ENCODE results near the gene S100A8.

The S100A8 gene

DNA sequence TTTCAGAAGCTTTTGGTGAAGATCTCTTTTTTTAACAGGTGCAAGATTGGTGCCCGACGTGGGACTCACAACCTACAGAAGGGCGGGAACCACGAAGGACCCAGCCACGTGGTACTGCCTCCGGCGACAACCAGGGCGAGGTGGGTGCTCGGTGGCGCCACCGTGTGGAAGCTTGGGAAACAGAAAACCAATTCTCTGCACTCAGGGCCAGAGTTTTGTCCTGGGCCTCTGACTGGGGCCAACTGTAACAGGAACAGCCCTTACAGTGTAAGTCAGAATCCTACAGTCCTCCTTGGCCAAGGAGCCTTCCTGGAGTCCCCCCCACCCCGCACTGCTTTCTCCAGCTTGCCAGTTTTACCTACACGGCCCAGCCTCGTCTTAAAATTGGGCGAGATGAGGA lies 13.9 kb upstream of the S100A8 start:
- H3K27me3 ChIP-seq (replicated peaks; ENCODE audit: control insufficient read depth, insufficient read depth, low read length) = 0 out of 2 replicates have a peak, but pooled peaks cover 1% of the 10 kb centered on the region

GRCh38 chr1:153404086-153404635 lies 13.3 kb upstream of the S100A8 start:
- Histone ChIP-seq H3K4me3 (replicated peaks; ENCODE audit: low read depth, low read length) (no peak overlapping the region), H3K36me3 (ENCODE audit: control insufficient read depth, insufficient read depth, low read length) (no peaks in the 10 kb centered on the region), H3K27me3 (replicated peaks; ENCODE audit: control insufficient read depth, insufficient read depth, low read length) (0 out of 2 replicates have a peak, but pooled peaks cover 1% of the 10 kb centered on the region)
- TF ChIP-seq, protein P1, sequence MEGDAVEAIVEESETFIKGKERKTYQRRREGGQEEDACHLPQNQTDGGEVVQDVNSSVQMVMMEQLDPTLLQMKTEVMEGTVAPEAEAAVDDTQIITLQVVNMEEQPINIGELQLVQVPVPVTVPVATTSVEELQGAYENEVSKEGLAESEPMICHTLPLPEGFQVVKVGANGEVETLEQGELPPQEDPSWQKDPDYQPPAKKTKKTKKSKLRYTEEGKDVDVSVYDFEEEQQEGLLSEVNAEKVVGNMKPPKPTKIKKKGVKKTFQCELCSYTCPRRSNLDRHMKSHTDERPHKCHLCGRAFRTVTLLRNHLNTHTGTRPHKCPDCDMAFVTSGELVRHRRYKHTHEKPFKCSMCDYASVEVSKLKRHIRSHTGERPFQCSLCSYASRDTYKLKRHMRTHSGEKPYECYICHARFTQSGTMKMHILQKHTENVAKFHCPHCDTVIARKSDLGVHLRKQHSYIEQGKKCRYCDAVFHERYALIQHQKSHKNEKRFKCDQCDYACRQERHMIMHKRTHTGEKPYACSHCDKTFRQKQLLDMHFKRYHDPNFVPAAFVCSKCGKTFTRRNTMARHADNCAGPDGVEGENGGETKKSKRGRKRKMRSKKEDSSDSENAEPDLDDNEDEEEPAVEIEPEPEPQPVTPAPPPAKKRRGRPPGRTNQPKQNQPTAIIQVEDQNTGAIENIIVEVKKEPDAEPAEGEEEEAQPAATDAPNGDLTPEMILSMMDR (IDR thresholded peaks at IDR 0.05; ENCODE audit: insufficient read depth, low read length, poor library complexity, severe bottlenecking) = no peak
- DNase-seq (ENCODE audit: extremely low read depth, insufficient read length) = no peak

More for the DNA sequence above, 13.9 kb upstream of the S100A8 start:
- DNase-seq (ENCODE audit: extremely low read depth, insufficient read length) = peak; percentile 34
- no peak overlapping the region for H3K4me3 ChIP-seq (replicated peaks; ENCODE audit: low read depth, low read length)
- TF ChIP-seq, protein P1 (IDR thresholded peaks at IDR 0.05; ENCODE audit: insufficient read depth, low read length, poor library complexity, severe bottlenecking) = peak; percentile 62
- H3K36me3 ChIP-seq (ENCODE audit: control insufficient read depth, insufficient read depth, low read length) = no peaks in the 10 kb centered on the region

DNA sequence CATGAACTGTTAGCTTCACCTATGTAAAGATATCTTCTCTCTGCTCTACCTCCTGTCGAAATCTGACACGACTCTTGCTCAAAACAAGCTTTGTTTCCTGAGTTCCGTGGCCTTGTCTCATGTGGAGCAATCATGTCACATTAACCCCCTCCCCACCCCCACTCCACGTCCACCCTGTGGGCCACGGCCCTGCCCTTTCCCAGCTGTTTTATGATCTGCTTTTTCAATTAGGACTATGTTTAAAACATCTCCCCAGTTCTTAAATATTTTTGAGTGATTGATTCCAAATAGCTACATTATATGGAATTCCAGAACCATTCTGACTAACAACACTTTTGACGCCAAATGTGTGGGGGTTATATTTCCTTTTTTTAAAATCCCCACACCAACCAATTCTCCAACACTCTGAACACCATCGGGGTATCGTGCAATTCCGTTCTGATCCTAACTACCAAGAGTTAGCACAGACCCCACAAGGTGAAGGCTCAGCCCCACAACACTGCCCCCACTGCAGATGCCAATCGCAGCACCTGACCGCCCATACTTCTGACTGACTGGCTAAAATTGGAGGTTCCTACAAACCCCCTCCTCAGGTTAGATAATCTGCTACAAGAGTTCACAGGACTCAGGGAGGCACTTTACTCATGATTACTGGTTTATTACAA lies 12.7 kb upstream of the S100A8 start:
- H3K4me3 ChIP-seq (replicated peaks; ENCODE audit: low read depth, low read length) = no peak overlapping the region
- TF ChIP-seq, protein P1 (IDR thresholded peaks at IDR 0.05; ENCODE audit: insufficient read depth, low read length, poor library complexity, severe bottlenecking) = no peak
- no peak for DNase-seq (ENCODE audit: extremely low read depth, insufficient read length)
- no peaks in the 10 kb centered on the region for H3K36me3 ChIP-seq (ENCODE audit: control insufficient read depth, insufficient read depth, low read length)
- H3K27me3 ChIP-seq (replicated peaks; ENCODE audit: control insufficient read depth, insufficient read depth, low read length) = 0 out of 2 replicates have a peak, but pooled peaks cover 3% of the 10 kb centered on the region

- Histone ChIP-seq H3K27me3 (replicated peaks; ENCODE audit: control insufficient read depth, insufficient read depth, low read length) (peaks cover 3% of the 10 kb centered on the region; the same call in 1 of the 2 replicates), H3K36me3 (ENCODE audit: control insufficient read depth, insufficient read depth, low read length) (no peaks in the 10 kb centered on the region), H3K4me3 (replicated peaks; ENCODE audit: low read depth, low read length) (no peak overlapping the region)
- no peak for DNase-seq (ENCODE audit: extremely low read depth, insufficient read length)
- TF ChIP-seq, protein P1 (IDR thresholded peaks at IDR 0.05; ENCODE audit: insufficient read depth, low read length, poor library complexity, severe bottlenecking) = no peak
Observed at GRCh38 chr1:153402226-153402625, 11.4 kb upstream of the S100A8 start.

- no peak for DNase-seq (ENCODE audit: extremely low read depth, insufficient read length)
- TF ChIP-seq, protein P1 (IDR thresholded peaks at IDR 0.05; ENCODE audit: insufficient read depth, low read length, poor library complexity, severe bottlenecking) = no peak
- no peak overlapping the region for H3K4me3 ChIP-seq (replicated peaks; ENCODE audit: low read depth, low read length)
- H3K36me3 ChIP-seq (ENCODE audit: control insufficient read depth, insufficient read depth, low read length) = no peaks in the 10 kb centered on the region
- H3K27me3 ChIP-seq (replicated peaks; ENCODE audit: control insufficient read depth, insufficient read depth, low read length) = peaks cover 4% of the 10 kb centered on the region
Observed at GRCh38 chr1:153401461-153401860, 10.6 kb upstream of the S100A8 start.

All from GM06990 (cell line).